HL-60/S4 treated with phorbol 12-myristate 13-acetate at 8.2 ng/mL for 4 days and 3 days (cell line): ENCODE data around the gene FAM181B.

Source experiments
- in situ Hi-C: fragments of 300-500 bp; cut with MboI; formaldehyde crosslinking; loops from 2 replicates; pipeline ENCODE4 v1.15.0; 2022; ENCODE audit warnings: low sequenced_read_pairs

The FAM181B gene

DNA sequence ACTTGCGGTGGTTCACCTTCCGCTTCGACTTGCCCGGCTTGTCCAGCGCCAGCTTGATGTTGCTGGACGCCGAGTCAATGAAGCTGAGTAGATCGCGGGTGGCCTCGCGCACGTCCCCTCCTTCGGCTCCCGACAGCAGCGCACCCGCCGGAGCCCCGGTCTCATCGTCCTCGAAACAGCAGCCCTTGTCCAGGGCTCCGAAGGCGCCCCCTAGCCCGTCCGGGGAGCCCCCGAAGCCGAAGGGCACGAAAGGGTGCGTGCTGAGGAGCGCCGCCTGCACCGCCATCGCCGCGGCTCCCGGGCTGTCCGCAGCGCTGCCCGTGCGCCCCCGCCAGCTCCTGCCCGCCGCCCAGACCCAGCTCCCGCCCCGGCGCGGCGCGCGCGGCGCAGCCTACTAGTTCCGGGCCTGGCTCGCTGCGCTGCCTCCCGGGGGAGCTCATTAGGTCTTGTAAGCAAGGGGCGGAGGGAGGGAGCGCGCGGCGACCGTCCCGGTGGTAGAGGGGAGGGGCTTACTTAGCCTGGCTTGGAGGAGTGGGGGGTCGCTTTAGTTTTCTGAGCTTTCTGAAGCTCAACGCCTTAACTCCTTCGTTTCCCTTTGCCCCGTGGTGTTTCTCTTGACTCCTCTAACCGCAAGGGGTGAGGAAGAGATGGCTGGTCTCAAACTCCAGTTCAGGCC, at the start of gene FAM181B:
FAM181B (minus strand) TSS at position 421 of the 676 bp plus-strand sequence; CDS start at position 286, 135 bp downstream.
- in situ Hi-C loops: no loop called here

- in situ Hi-C loops: no loop called here
Observed at GRCh38 chr11:82782825-82783374, 49.2 kb upstream of the FAM181B start.

DNA sequence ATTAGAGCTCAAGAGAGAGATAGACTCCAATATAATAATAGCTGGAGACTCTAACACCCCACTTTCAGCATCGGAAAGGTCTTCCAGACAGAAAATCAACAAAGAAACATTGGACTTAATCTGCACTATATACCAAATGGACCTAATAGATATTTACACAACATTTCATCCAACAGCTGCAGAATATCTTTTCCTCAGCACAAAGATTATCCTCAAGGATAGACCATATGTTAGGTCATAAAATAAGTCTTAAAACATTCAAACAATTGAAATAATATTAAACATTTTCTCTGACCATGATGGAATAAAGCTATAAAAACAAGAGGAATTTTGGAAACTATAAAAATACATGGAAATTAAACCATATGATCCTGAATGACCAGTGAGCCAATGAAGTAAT, 45.1 kb upstream of the FAM181B start:
- in situ Hi-C loops: no loop called here

DNA sequence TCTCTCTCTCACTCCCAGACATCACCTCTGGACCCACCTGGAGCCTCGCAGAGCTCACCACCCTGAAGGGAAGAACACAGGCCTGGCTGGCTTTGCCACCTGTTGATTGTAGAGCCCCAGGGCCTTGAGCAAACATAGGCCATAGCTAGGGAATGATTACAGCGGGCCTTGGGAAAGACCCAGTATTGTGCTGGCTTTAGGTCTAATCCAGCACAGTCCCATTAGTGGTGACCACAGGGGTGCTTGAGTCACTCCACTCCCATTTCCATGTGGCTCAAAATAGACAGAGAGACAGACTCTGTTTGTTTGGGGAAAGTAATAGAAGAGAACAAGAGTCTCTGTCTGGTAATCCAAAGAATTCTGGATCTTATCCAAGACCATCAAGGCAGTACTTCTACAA, 42.7 kb upstream of the FAM181B start:
- in situ Hi-C loops: no loop called here

DNA sequence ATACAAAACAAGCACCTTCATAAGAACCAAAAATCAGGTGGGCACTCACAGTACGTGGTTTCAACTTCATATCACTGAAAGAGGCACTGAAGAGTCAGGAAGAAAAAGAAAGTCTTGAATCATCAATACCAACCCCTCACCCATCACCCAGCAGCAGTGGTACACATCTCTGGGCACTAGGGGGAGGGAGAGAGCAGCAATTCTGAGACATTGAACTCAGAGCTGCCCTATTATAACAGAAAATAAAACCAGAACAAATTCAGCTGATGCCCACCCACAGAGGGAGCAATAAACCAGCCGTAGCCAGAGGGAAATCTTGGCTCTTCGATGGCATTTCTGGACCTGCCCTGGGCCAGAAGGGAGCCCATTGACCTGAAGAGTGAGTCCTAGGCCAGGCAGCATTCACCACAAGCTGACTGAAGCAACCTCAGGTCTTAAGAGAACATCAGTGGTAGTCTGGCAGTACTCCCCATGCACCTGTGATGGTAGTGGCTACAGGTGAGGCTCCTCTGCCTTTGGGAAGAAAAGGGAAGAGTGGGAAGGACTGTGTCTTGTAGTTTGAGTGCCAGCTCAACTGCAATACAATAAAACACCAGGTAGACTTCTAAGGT, 42.2 kb upstream of the FAM181B start:
- in situ Hi-C loops: no loop called here

- in situ Hi-C loops: no loop called here
Observed at GRCh38 chr11:82775218-82775617, 41.6 kb upstream of the FAM181B start.

DNA sequence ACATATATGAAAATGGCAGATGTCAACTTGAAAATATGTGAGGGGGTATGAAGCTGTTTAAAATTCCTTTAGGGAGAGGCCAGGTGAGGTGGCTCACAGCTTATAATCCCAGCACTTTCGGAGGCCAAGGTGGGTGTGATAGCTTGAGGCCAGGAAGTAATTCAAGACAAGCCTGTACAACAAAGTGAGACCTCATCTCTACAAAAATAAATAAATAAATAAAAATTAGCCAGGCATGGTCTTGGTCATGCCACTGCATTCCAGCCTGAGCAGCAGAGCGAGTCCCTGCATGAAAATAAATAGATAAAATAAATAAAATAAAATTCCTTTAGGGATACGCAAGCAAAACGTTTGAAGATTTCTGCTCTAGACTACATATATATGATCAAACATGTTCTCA, 38.1 kb upstream of the FAM181B start:
- in situ Hi-C loops: no loop called here

- in situ Hi-C loops: no loop called here
Observed at GRCh38 chr11:82767123-82767522, 33.5 kb upstream of the FAM181B start.

- in situ Hi-C loops: no loop called here
Observed at GRCh38 chr11:82765466-82766034, 31.9 kb upstream of the FAM181B start.

- in situ Hi-C loops: no loop called here
Observed at GRCh38 chr11:82763167-82763566, 29.5 kb upstream of the FAM181B start.

DNA sequence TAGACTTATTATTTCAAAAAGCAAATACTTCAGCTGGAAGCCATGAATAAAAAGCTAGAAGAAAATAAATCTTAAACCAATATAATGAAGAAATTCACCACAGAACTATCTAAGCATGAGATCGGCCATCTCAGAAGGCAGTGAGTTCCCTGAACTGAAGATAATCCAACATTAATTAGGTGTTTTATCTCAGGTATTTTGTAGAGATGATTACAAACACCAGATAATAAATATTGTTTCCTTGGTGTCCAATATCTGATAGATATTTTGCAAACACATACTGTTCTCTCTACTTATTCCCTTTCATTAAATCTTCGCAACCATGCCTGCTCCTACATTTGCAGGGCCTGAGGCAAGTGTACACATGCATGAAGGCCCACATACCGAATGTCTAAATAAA, 26.0 kb upstream of the FAM181B start:
- in situ Hi-C loops: no loop called here

GRCh38 chr11:82757660-82758357, 24.1 kb upstream of the FAM181B start:
- in situ Hi-C loops: no loop called here

GRCh38 chr11:82756765-82757639, 23.3 kb upstream of the FAM181B start:
- in situ Hi-C loops: no loop called here

- in situ Hi-C loops: no loop called here
Observed at GRCh38 chr11:82754410-82754809, 20.7 kb upstream of the FAM181B start.

GRCh38 chr11:82753921-82754320, 20.3 kb upstream of the FAM181B start:
- in situ Hi-C loops: no loop called here

GRCh38 chr11:82752801-82753200, 19.1 kb upstream of the FAM181B start:
- in situ Hi-C loops: no loop called here

- in situ Hi-C loops: no loop called here
Observed at GRCh38 chr11:82750643-82751139, 17.0 kb upstream of the FAM181B start.

DNA sequence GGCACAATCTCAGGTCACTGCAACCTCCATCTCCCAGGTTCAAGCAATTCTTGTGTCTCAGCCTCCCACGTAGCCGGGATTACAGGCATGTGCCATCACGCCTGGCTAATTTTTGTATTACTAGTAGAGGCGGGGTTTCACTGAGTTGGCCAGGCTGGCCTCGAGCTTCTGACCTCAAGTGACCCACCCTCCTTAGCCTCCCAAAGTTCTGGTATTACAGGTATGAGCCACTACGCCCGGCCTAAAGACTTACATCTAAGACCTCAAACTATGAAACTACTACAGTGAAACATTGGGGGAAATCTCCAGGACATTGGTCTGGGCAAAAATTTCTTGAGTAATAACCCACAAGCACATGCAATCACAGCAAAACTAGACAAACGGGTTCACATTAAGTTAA, 13.8 kb upstream of the FAM181B start:
- in situ Hi-C loops: no loop called here

GRCh38 chr11:82738091-82738490, 4.4 kb upstream of the FAM181B start:
- in situ Hi-C loops: no loop called here

GRCh38 chr11:82734120-82734479, 436 bp upstream of the FAM181B start:
- in situ Hi-C loops: no loop called here
